Stimulated activated CD4-positive, alpha-beta T cell treated with anti-CD3 and anti-CD28 coated beads, Interleukin-4, amount 100 ng/mL, for 24 hours (primary cell): ENCODE results near the gene IFNAR2.

ENCODE experiments used
- DNase-seq: peaks from one replicate; pipeline ENCODE4 v3.0.0-alpha.2; 2020

The IFNAR2 gene

DNA sequence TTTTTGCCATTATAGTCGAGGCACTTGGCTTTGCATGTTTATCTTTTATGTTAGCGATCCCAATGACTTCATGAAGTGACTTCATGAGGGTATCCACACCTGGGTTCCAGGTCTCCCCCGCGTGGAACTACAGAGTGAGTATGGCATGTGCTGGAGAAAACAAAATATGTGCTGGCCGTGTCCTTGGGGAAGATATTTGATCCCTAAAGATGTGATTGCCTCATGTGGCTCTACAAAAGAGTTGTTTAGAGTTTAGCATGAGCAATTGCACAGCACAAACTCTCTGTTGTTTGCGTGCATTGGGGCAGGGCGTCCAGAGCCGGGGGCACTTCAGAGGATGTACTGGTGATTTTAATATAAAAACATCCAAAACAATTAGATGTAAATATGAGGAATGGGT lies 41.2 kb downstream of the IFNAR2 start:
- no peak for DNase-seq

DNA sequence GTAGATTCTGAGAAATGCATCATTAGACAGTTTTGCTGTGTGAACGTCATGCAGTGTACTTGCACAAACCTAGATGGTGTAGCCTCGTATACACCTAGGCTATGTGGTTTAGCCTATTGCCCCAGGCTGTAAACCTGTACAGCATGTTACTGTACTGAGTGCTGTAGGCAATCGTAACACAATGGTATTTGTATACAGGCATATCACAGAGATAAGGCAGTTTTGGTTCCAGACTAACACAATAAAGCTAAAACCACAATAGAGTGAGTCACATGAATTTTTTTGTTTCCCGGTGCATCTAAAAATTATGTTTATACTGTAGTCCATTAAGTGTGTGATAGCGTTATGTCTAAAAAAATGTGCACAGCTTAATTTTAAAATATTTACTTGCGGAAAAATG lies 43.3 kb downstream of the IFNAR2 start:
- DNase-seq: no peak

DNA sequence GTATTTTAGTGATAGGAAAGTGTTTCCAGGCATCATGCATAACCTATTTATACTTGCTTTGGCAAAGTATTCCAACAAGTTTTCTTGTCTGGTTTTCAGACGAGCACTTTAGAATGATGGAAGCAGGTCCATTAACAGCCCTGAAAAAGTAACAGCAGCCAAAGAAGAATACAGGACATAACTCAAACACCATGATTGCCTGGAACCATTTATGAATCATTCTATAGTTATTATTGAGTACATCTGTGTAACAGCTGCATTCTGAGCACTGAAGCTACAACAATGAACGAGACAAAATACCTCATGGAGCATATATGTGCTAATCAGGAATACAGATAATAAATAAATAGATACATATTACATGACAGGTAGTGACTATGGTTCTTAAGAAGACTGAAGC lies 49.0 kb downstream of the IFNAR2 start:
- no peak for DNase-seq

DNA sequence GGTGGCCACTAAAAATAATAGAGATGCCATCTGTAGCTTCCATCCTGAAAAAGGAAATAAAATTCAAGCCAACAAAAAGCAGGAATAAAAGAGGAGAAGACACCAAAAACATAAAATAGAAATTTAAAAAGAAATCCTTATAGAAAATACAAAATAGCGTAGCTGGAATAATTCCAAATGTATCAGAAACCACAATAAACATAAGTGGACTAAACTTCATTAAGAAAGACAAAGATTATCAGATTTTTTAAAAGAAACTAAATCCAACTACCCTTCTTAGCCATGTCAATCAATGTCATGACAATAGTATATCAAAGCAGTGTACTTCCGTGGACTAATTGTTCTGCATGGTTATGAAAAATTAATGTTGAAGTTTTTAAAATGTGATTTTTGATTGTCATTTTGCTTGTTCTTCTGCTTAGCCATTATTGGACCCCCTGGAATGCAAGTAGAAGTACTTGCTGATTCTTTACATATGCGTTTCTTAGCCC lies 49.6 kb downstream of the IFNAR2 start:
- no peak for DNase-seq
